Prostate gland (tissue), 2 donors: ENCODE results near the gene CNPPD1.

Experiments
- POLR2A ChIP-seq: fragments of 450-650 bp; IDR thresholded peaks from one replicate; pipeline ENCODE4 v1.6.1; 2016; ENCODE audit warnings: antibody characterized with exemption, mild to moderate bottlenecking
- TF ChIP-seq, protein P1 (sequence below), 4 experiments: fragments of 200-600 bp in 2 of 4; fragments of 450-650 bp in 2 of 4; sonication (generic) in 2 of 4; IDR thresholded peaks; 1 replicate in 3 of 4; 2 replicates in 1 of 4; pipeline ENCODE4 v1.5.1; 2016 to 2019; ENCODE audit warnings: antibody characterized with exemption in 4 of 4, mild to moderate bottlenecking in 2 of 4, moderate library complexity in 2 of 4

DNA sequence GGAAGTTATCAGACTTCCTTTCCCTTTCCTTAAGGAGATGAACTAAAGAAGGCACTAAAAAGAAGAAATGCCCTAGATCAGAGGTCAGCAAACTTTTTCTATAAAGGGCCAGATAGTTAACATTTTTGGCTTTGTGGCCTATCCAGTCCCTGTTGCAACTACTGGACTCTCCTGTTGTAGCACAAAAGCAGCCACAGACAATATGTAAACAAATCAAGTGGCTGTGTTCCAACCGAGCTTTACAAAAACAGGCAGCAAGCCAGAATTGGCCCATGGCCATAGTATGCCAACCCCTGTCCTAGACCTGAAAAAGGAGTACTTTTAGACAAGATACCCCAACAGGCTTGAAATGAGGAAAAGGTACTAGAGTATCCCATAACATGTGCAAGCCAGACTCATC, 27.1 kb downstream of the CNPPD1 start:
- no peak for TF ChIP-seq POLR2A
- TF ChIP-seq, protein P1, sequence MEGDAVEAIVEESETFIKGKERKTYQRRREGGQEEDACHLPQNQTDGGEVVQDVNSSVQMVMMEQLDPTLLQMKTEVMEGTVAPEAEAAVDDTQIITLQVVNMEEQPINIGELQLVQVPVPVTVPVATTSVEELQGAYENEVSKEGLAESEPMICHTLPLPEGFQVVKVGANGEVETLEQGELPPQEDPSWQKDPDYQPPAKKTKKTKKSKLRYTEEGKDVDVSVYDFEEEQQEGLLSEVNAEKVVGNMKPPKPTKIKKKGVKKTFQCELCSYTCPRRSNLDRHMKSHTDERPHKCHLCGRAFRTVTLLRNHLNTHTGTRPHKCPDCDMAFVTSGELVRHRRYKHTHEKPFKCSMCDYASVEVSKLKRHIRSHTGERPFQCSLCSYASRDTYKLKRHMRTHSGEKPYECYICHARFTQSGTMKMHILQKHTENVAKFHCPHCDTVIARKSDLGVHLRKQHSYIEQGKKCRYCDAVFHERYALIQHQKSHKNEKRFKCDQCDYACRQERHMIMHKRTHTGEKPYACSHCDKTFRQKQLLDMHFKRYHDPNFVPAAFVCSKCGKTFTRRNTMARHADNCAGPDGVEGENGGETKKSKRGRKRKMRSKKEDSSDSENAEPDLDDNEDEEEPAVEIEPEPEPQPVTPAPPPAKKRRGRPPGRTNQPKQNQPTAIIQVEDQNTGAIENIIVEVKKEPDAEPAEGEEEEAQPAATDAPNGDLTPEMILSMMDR (IDR thresholded peaks at IDR 0.05) = no peak
